ENCODE results near the gene PPCS. TPM values are rescaled to one million over a fixed set of nuclear protein-coding genes. Genes with fewer than 3 reads are reported as not detected.
"Not testable (repeated sequence)": the region's sequence is repeated elsewhere in the genome, so short reads cannot be mapped to it uniquely, and the experiment has no call there.

The PPCS gene
- total RNA-seq, 2 donors from 2014 or later: 25.9 to 27.4 TPM

DNA sequence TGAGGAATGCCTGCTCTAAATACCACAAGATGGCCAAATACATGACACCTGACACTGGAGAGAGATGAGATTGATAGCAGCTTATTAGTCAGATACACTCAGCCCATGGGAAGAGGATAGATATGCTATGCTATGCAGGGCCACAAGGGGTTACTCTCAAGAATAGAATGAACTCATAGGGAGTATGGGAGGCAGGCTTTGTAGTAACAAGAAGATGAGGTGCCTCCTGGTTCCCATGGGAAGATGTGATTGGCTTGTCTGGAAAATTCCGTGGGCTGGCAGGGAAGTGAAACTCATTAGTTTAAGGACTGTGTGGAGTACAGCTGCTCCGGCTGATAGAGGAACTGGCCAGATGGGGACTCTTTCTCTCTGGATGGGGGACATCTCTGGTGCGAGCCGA is 23.3 kb downstream of the PPCS start:
- WGBS, 2 donors: 53 to 84% methylated on average over 4 of the region's 4 CpGs
- ATAC-seq: no peak
- intact Hi-C loops (cut with DNase I): no loop called here

DNA sequence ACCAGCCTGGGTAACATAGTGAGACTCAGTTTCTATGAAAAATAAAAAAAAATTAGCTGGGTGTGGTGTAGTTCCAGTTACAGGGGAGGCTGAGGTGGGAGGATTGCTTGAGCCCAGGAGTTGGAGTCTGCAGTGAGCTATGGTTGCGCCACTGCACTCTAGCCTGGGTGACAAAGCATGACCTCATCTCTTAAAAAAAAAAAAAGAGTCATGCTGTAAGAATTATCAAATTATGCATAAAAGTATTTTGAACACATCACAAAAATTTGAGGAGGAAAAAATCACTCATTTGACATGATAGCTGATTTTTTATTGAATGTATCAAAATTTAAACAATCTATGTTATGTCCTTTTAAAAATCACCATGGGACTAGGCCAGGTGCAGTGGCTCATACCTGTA is 24.6 kb downstream of the PPCS start:
- ATAC-seq (no peak), DNase-seq (no peak)
- 100% methylated on average over 1 of the region's 1 CpG for WGBS, 2 donors
- H3K27me3 ChIP-seq: no peaks in the 10 kb centered on the region
- intact Hi-C loops (cut with DNase I): no loop called here
- no peak overlapping the region for H3K4me3 ChIP-seq
- peaks cover 0 to 2% of the 10 kb centered on the region in 2 donors for H3K36me3 ChIP-seq (replicated peaks in 1 of 2; ENCODE audit: insufficient read depth in 1 of 2, low read depth in 2 of 2)
- no peaks in the 10 kb centered on the region for H3K9me3 ChIP-seq
- TF ChIP-seq CTCF (IDR thresholded peaks at IDR 0.05): no peak
- TF ChIP-seq POLR2A (IDR thresholded peaks at IDR 0.05): no peak
- no peak overlapping the region for H3K27ac ChIP-seq
- no peaks in the 10 kb centered on the region for H3K4me1 ChIP-seq

More for the DNA sequence above, 23.3 kb downstream of the PPCS start:
- DNase-seq: no peak
- Histone ChIP-seq H3K4me3 (no peak overlapping the region), H3K9me3 (no peaks in the 10 kb centered on the region), H3K27ac (no peak overlapping the region), H3K27me3 (no peaks in the 10 kb centered on the region), H3K4me1 (no peaks in the 10 kb centered on the region), H3K36me3 (replicated peaks in 1 of 2; ENCODE audit: insufficient read depth in 1 of 2, low read depth in 2 of 2) (peaks cover 0 to 2% of the 10 kb centered on the region in 2 donors)
- TF ChIP-seq CTCF (IDR thresholded peaks at IDR 0.05) (no peak), POLR2A (IDR thresholded peaks at IDR 0.05) (no peak)

DNA sequence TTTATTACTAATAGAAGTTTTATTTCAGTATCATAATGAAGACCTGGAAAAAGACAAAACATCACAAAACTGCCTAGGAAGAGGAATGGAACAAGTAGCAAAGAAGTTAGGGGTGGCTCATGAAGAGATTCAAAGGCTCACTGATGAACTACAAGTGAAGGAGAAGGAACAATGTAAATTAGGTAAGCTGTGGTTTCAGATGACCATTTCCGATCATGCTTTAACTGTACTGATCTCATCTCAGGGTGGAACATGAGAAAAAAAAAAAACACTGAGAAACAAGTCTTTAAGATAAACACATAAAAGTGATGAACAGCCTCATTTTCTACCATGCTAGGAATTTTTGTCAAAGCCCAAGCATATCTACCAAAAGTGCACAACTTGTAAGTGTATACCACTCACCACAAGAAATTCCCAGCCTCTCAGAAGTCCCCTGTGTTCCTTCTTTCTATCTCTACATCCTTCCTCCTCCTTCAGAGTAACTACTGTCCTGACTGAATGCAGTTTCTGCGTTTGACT is 26.4 kb downstream of the PPCS start:
- no peak overlapping the region for H3K4me3 ChIP-seq
- intact Hi-C loops (cut with DNase I): no loop called here
- DNase-seq (no peak), ATAC-seq (no peak)
- no peaks in the 10 kb centered on the region for H3K9me3 ChIP-seq
- WGBS, 2 donors: 81 to 91% methylated on average over 2 of the region's 2 CpGs
- no peaks in the 10 kb centered on the region for H3K27me3 ChIP-seq
- no peak for TF ChIP-seq CTCF (IDR thresholded peaks at IDR 0.05)
- TF ChIP-seq POLR2A (IDR thresholded peaks at IDR 0.05): no peak
- no peak overlapping the region for H3K27ac ChIP-seq
- H3K4me1 ChIP-seq: no peaks in the 10 kb centered on the region
- H3K36me3 ChIP-seq (replicated peaks in 1 of 2; ENCODE audit: insufficient read depth in 1 of 2, low read depth in 2 of 2): peaks cover 0 to 2% of the 10 kb centered on the region in 2 donors

- no peaks in the 10 kb centered on the region for H3K4me1 ChIP-seq
- no peak for ATAC-seq
- WGBS, 2 donors: 82 to 89% methylated on average over 2 of the region's 2 CpGs
- DNase-seq: no peak
- H3K36me3 ChIP-seq (replicated peaks in 1 of 2; ENCODE audit: insufficient read depth in 1 of 2, low read depth in 2 of 2): peaks cover 0 to 2% of the 10 kb centered on the region in 2 donors
- no peak overlapping the region for H3K27ac ChIP-seq
- TF ChIP-seq POLR2A (IDR thresholded peaks at IDR 0.05): no peak
- no peak for TF ChIP-seq CTCF (IDR thresholded peaks at IDR 0.05)
- no peaks in the 10 kb centered on the region for H3K27me3 ChIP-seq
- H3K9me3 ChIP-seq: no peaks in the 10 kb centered on the region
- intact Hi-C loops (cut with DNase I): no loop called here
- H3K4me3 ChIP-seq: no peak overlapping the region
These were observed 28.0 kb downstream of the PPCS start for GRCh38 chr1:42484382-42484781.

DNA sequence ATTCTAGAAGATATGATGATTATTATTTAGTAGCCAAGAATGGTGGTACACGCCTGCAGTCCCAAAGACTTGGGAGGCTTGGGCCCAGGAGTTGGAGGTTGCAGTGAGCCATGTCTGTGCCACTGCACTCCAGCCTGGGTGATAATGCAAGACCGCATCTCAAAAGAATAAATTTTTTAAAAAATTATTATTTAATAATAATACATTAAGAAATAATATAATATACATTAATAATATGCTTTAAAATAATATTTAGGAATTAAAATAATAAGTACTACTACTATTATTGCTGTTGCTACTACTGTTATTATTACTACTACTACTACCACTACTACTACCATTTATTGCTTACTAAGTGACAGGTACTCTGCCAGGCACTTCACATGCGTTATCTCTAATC is 33.9 kb downstream of the PPCS start:
- Histone ChIP-seq H3K9me3 (no peaks in the 10 kb centered on the region), H3K27ac (no peak overlapping the region), H3K27me3 (no peaks in the 10 kb centered on the region), H3K4me3 (no peak overlapping the region), H3K4me1 (no peaks in the 10 kb centered on the region), H3K36me3 (replicated peaks in 1 of 2; ENCODE audit: insufficient read depth in 1 of 2, low read depth in 2 of 2) (peaks cover 0 to 4% of the 10 kb centered on the region in 2 donors)
- no peak for TF ChIP-seq POLR2A (IDR thresholded peaks at IDR 0.05)
- TF ChIP-seq CTCF (IDR thresholded peaks at IDR 0.05): no peak
- no peak for DNase-seq
- ATAC-seq: no peak
- intact Hi-C loops (cut with DNase I): no loop called here
- WGBS, 2 donors: 94 to 99% methylated on average over 3 of the region's 3 CpGs

- H3K27ac ChIP-seq; H3K4me1 ChIP-seq; H3K27me3 ChIP-seq; ATAC-seq; H3K4me3 ChIP-seq; H3K36me3 ChIP-seq (replicated peaks in 1 of 2; ENCODE audit: insufficient read depth in 1 of 2, low read depth in 2 of 2); DNase-seq: not testable (repeated sequence)
- peaks cover 0 to 43% (median 5%) of the 10 kb centered on the region in 3 donors for H3K9me3 ChIP-seq
- intact Hi-C loops (cut with DNase I): loop anchor here (10.0 kb wide), 1 partner anchor 113 kb away; no protein-coding TSS in a partner anchor
- 90 to 98% methylated on average over 9 of the region's 11 CpGs for WGBS, 2 donors
These were observed 45.7 kb downstream of the PPCS start for GRCh38 chr1:42502031-42502430.
